IPS DF 6.9 (cell line): ENCODE measurements around the gene TK2.
"Not testable (repeated sequence)": the region's sequence is repeated elsewhere in the genome, so short reads cannot be mapped to it uniquely, and the experiment has no call there.

Source experiments
- DNase-seq: peaks from one replicate; pipeline ENCODE4 v3.0.0-alpha.2; 2013; ENCODE audit warnings: low read depth, low spot score
- H3K27ac ChIP-seq: one replicate; pipeline ENCODE4 v1.5.1; 2013; ENCODE audit warnings: low read length, control low read depth
- H3K27me3 ChIP-seq: 2 replicates; pipeline ENCODE4 v1.6.1; 2013; ENCODE audit warnings: mild to moderate bottlenecking, low read length; ENCODE audit not compliant: control insufficient read depth, insufficient read depth
- H3K36me3 ChIP-seq: 2 replicates; pipeline ENCODE4 v1.6.1; 2013; ENCODE audit warnings: low read length; ENCODE audit not compliant: control insufficient read depth, insufficient read depth
- H3K4me1 ChIP-seq: 2 replicates; pipeline ENCODE4 v1.6.1; 2013; ENCODE audit warnings: low read length; ENCODE audit not compliant: control insufficient read depth, insufficient read depth
- H3K4me3 ChIP-seq: 2 replicates; pipeline ENCODE4 v1.5.1; 2013; ENCODE audit warnings: mild to moderate bottlenecking, low read length
- H3K9me3 ChIP-seq: 2 replicates; pipeline ENCODE4 v1.6.1; 2013; ENCODE audit warnings: low read length, inconsistent platforms; ENCODE audit not compliant: control insufficient read depth, insufficient read depth
- WGBS: extraction: QIAGEN DNeasy Blood & Tissue Kit; methylation state at CpG from one replicate; pipeline ENCODE4 v1.1.7; 2013; ENCODE audit warnings: mixed read lengths, missing lambda C conversion rate; ENCODE audit not compliant: insufficient read length, insufficient coverage; 5-methylcytosine and 5-hydroxymethylcytosine counted together

Gene TK2

GRCh38 chr16:66497921-66498320 is 52.0 kb downstream of the TK2 start:
- WGBS, result no CpG with 5 or more reads among the region's 2 CpGs
- not testable (repeated sequence) for H3K36me3 ChIP-seq, H3K27me3 ChIP-seq, DNase-seq, H3K27ac ChIP-seq, H3K4me1 ChIP-seq, H3K9me3 ChIP-seq, H3K4me3 ChIP-seq

DNA sequence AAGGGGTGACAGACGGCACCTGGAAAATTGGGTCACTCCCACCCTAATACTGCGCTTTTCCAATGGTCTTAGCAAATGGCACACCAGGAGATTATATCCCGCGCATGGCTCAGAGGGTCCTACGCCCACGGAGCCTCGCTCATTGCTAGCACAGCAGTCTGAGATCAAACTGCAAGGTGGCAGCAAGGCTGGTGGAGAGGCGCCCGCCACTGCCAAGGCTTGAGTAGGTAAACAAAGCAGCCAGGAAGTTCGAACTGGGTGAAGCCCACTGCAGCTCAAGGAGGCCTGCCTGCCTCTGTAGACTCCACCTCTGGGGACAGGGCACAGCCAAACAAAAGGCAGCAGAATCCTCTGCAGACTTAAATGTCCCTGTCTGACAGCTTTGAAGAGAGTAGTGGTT is 53.7 kb downstream of the TK2 start:
- not testable (repeated sequence) for H3K27me3 ChIP-seq, H3K9me3 ChIP-seq, H3K4me3 ChIP-seq, H3K4me1 ChIP-seq, H3K27ac ChIP-seq, DNase-seq, H3K36me3 ChIP-seq
- WGBS, result no CpG with 5 or more reads among the region's 10 CpGs

GRCh38 chr16:66495440-66495839 is 54.5 kb downstream of the TK2 start:
- Histone ChIP-seq H3K4me3 (no peak overlapping the region), H3K27me3 (no peaks in the 10 kb centered on the region), H3K27ac (no peak overlapping the region), H3K36me3 (no peaks in the 10 kb centered on the region), H3K4me1 (no peaks in the 10 kb centered on the region), H3K9me3 (no peaks in the 10 kb centered on the region)
- 100% methylated on average over 1 of the region's 2 CpGs for WGBS
- DNase-seq, result no peak

DNA sequence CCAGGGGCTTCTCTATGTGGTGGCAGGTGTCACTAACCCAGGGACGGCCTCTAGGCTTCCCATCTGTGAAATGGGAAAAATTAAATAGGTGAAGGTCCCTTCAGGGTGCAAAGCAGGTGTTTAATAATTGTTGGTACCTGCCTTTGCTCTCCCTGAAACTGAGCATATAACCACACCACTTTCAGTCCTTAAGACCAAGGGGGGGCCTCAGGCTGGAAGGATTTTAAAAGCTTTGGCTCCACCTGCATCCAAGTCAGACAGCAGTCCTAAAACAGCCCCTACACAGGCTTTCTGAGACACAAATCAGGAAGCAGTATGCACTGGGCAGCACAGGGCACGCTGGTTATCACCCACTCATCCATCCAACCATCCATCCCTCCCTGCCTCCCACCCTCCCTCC is 55.0 kb downstream of the TK2 start:
- DNase-seq, result no peak
- no CpG with 5 or more reads among the region's 2 CpGs for WGBS
- H3K4me3 ChIP-seq, result no peak overlapping the region

GRCh38 chr16:66493490-66494401 is 56.2 kb downstream of the TK2 start:
- WGBS, result no CpG with 5 or more reads among the region's 14 CpGs

More for the DNA sequence above, 55.0 kb downstream of the TK2 start:
- Histone ChIP-seq H3K27me3 (no peaks in the 10 kb centered on the region), H3K9me3 (no peaks in the 10 kb centered on the region), H3K36me3 (no peaks in the 10 kb centered on the region), H3K4me1 (no peaks in the 10 kb centered on the region), H3K27ac (no peak overlapping the region)

GRCh38 chr16:66491716-66492064 is 58.2 kb downstream of the TK2 start:
- DNase-seq, result no peak
- Histone ChIP-seq H3K4me1 (no peaks in the 10 kb centered on the region), H3K9me3 (no peaks in the 10 kb centered on the region), H3K36me3 (no peaks in the 10 kb centered on the region), H3K4me3 (no peak overlapping the region), H3K27me3 (no peaks in the 10 kb centered on the region), H3K27ac (no peak overlapping the region)
- WGBS, result no CpG with 5 or more reads among the region's 7 CpGs

More at GRCh38 chr16:66493490-66494401, 56.2 kb downstream of the TK2 start:
- H3K4me3 ChIP-seq, result no peak overlapping the region
- H3K9me3 ChIP-seq, result no peaks in the 10 kb centered on the region
- H3K27me3 ChIP-seq, result no peaks in the 10 kb centered on the region
- no peaks in the 10 kb centered on the region for H3K36me3 ChIP-seq
- H3K27ac ChIP-seq, result no peak overlapping the region
- no peaks in the 10 kb centered on the region for H3K4me1 ChIP-seq
- no peak for DNase-seq

DNA sequence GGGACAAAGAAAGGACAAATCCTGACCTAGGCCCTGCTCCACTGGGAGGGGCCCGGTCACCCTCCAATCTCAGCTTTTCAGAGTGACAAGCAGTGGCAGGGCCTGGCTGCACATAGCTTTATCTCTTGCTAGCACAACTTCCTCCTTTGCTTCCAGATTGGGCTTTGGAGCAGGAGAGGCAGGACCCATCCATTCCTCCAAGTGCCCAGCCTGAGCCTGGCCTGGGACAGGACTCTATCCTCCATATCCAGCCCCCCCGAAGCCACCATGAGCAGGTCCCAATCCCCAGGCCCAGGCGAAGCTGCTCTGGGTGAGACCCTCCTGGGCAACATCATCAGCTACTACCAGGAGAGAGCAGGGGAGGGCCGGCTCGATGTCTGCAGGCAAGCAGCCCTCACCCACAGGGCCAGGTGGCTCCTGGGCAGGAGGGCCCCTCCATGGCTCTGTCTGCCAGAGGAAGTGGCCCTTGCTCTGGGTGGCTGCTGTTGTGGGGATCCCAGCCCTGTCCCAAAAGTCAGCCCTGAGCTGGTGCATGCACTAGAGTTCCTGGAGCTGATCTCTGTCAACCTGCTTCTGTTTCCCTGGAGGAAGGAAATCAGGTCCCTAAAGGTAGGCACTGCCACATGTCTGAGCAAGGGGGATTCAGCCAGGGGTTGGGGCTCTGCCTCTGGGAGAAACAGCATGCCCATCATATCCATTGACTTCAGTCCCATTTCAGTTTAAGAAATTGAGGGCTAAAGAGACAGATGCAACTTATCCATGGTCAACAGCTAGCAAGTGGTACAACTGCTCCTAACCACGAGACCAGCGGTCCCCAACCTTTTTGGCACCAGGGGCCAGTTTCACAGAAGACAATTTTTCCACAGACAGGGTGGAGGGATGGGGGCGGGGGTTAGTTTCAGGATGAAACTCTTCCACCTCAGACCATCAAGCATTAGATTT is 58.9 kb downstream of the TK2 start:
- no peak overlapping the region for H3K27ac ChIP-seq

DNA sequence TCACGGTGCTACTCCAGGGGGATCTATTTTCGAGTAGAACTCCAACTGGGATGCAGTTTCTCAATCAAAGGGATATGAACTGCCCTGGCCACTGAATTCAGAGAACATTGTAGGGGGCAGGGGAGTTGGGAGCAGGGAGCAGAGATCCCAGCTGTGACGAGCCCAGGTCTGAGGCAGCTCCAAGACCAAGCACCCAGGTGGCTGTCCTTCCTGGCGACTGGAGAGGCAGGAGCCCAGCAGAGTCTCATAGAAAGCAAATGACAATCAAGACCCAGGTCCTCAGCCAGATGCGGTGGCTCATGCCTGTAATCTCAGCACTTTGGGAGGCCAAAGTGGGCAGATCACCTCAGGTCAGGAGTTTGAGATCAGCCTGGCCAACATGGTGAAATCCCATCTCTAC is 60.1 kb downstream of the TK2 start:
- WGBS, result no CpG with 5 or more reads among the region's 5 CpGs
- Histone ChIP-seq H3K4me3 (no peak overlapping the region), H3K9me3 (no peaks in the 10 kb centered on the region), H3K4me1 (no peaks in the 10 kb centered on the region), H3K36me3 (no peaks in the 10 kb centered on the region), H3K27me3 (no peaks in the 10 kb centered on the region), H3K27ac (no peak overlapping the region)
- no peak for DNase-seq

More for the DNA sequence above, 58.9 kb downstream of the TK2 start:
- no peaks in the 10 kb centered on the region for H3K9me3 ChIP-seq
- WGBS, result no CpG with 5 or more reads among the region's 8 CpGs
- no peak for DNase-seq
- no peaks in the 10 kb centered on the region for H3K36me3 ChIP-seq
- H3K4me1 ChIP-seq, result no peaks in the 10 kb centered on the region
- no peaks in the 10 kb centered on the region for H3K27me3 ChIP-seq
- H3K4me3 ChIP-seq, result no peak overlapping the region

GRCh38 chr16:66489385-66489784 is 60.5 kb downstream of the TK2 start:
- H3K27ac ChIP-seq, result no peak overlapping the region
- DNase-seq, result no peak
- H3K4me1 ChIP-seq, result no peaks in the 10 kb centered on the region
- H3K36me3 ChIP-seq, result no peaks in the 10 kb centered on the region
- no peaks in the 10 kb centered on the region for H3K27me3 ChIP-seq
- WGBS, result no CpG with 5 or more reads among the region's 2 CpGs
- H3K9me3 ChIP-seq, result no peaks in the 10 kb centered on the region
- H3K4me3 ChIP-seq, result no peak overlapping the region

- no CpG with 5 or more reads among the region's 1 CpG for WGBS
- no peaks in the 10 kb centered on the region for H3K36me3 ChIP-seq
- H3K4me1 ChIP-seq, result no peaks in the 10 kb centered on the region
- H3K4me3 ChIP-seq, result no peak overlapping the region
- H3K27ac ChIP-seq, result no peak overlapping the region
- DNase-seq, result no peak
- H3K9me3 ChIP-seq, result no peaks in the 10 kb centered on the region
- no peaks in the 10 kb centered on the region for H3K27me3 ChIP-seq
These were observed 61.4 kb downstream of the TK2 start for GRCh38 chr16:66488505-66488904.
